Measurements from ENCODE around the gene ICOSLG. TPM values are rescaled to one million over a fixed set of nuclear protein-coding genes. Genes with fewer than 3 reads are reported as not detected.

ICOSLG gene
- total RNA-seq, 1 donor from 2014 or later: 6.0 TPM

Other genes with a start within 250 kb of the ICOSLG start
- 67.3 and 69.9 TPM in 2 replicates for gene TRAPPC10, start 228.6 kb downstream of the ICOSLG start, total RNA-seq
- gene PWP2, start 133.5 kb downstream of the ICOSLG start, total RNA-seq: 11.0 and 13.7 TPM in 2 replicates
- gene GATD3, start 107.3 kb downstream of the ICOSLG start, total RNA-seq: 8.8 and 11.4 TPM in 2 replicates
- not detected in 2 replicates for gene DNMT3L, start 21.0 kb upstream of the ICOSLG start, total RNA-seq
- gene AIRE, start 44.9 kb upstream of the ICOSLG start, total RNA-seq: not detected in 2 replicates
- 156 and 158 TPM in 2 replicates for gene PFKL, start 59.1 kb upstream of the ICOSLG start, total RNA-seq
- gene CFAP410, start 98.4 kb upstream of the ICOSLG start, total RNA-seq: 13.8 and 15.2 TPM in 2 replicates
- 6.7 and 7.3 TPM in 2 replicates for gene TRPM2, start 112.7 kb upstream of the ICOSLG start, total RNA-seq
- 2.2 and 2.3 TPM in 2 replicates for gene LRRC3, start 214.6 kb upstream of the ICOSLG start, total RNA-seq